Measurements from ENCODE around the gene NOX4. TPM values are rescaled to one million over a fixed set of nuclear protein-coding genes. Genes with fewer than 3 reads are reported as not detected.
A peak's percentile ranks its signal among the peaks of the same experiment; 100 is the strongest.

NOX4 gene
- total RNA-seq, 1 experiment from 2014 or later: 3.0 TPM

DNA sequence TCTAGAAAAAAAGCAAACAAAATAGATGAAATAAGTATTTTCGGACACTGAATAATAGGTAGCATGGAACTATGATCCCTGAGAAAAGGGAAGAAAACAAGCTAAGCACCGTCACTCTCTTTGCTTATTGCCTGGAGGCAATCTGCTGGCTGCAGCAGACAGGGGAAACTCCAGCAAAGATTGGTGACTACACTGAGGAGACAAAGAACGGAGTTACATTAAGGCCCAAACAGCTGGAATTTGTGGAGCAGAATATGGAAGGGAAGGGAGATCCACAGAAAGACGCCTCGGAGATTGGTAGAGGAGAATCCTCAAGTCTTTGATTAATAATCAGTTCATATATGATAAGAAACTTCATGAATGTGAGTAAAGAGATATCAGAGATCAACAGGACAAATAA lies 163.3 kb downstream of the NOX4 start:
- no peak overlapping the region for H3K4me2 ChIP-seq (ENCODE audit: insufficient read depth, insufficient read length, low read length)
- Mint-ChIP-seq H3K9me3 (no peaks in the 10 kb centered on the region), H3K4me3 (no peak overlapping the region; a peak in 1 of 5 replicates), H3K36me3 (ENCODE audit: insufficient read depth in 1 of 3, low read depth in 3 of 3) (peaks cover 0 to 2% (median 0%) of the 10 kb centered on the region in 3 experiments; a peak in 1 of 7 replicates), H3K27ac (peak overlapping the region in 1 of 3 experiments; percentile 68; a peak in 3 of 7 replicates), H3K27me3 (ENCODE audit: low read depth) (no peaks in the 10 kb centered on the region), H3K4me1 (peaks cover 21 to 23% of the 10 kb centered on the region in 2 experiments)
- H3T11ph ChIP-seq (ENCODE audit: low read length): no peak overlapping the region
- no peaks in the 10 kb centered on the region for H3K27me3 ChIP-seq (ENCODE audit: insufficient read depth, low read length)
- no peak overlapping the region for H3K9ac ChIP-seq (ENCODE audit: extremely low read depth, insufficient read length, low read length)
- H3K27ac ChIP-seq (ENCODE audit: insufficient read length, low read depth, low read length): no peak overlapping the region
- H3K79me2 ChIP-seq (ENCODE audit: insufficient read depth, low read length): no peaks in the 10 kb centered on the region
- no peak overlapping the region for H2AFZ ChIP-seq (ENCODE audit: low read length)
- no peak overlapping the region for H2BK5ac ChIP-seq (ENCODE audit: insufficient read length, low read length)
- H3K23me2 ChIP-seq (ENCODE audit: insufficient read length, low read depth, low read length, poor library complexity, severe bottlenecking): no peaks in the 10 kb centered on the region
- H2AK5ac ChIP-seq (ENCODE audit: insufficient read length, low read length): no peak overlapping the region
- H3K18ac ChIP-seq (ENCODE audit: insufficient read length, low read depth, low read length): no peak overlapping the region
- H4K20me1 ChIP-seq (ENCODE audit: control insufficient read depth, insufficient read depth, insufficient read length): no peaks in the 10 kb centered on the region
- H3K14ac ChIP-seq (ENCODE audit: insufficient read depth, low read length): no peak overlapping the region
- no peaks in the 10 kb centered on the region for H3K9me3 ChIP-seq (ENCODE audit: control insufficient read depth, low read depth, low read length)
- DNase-seq: no peak
- H3K4me1 ChIP-seq (ENCODE audit: insufficient read depth, low read length): no peaks in the 10 kb centered on the region; the same call in 1 of the 2 replicates
- no peak overlapping the region for H4K5ac ChIP-seq (ENCODE audit: insufficient read length, low read depth, low read length)
- no peak overlapping the region for H2BK15ac ChIP-seq (ENCODE audit: low read depth, low read length)
- no peaks in the 10 kb centered on the region for H3K79me1 ChIP-seq (ENCODE audit: insufficient read depth, low read depth, low read length, poor library complexity, severe bottlenecking)
- no peak for TF ChIP-seq CTCF (conservative IDR thresholded peaks at IDR 0.05)
- no peak overlapping the region for H3K56ac ChIP-seq (ENCODE audit: insufficient read length, low read depth, low read length)
- no peak overlapping the region for H2BK20ac ChIP-seq (ENCODE audit: low read depth, low read length, poor library complexity, severe bottlenecking)
- no peak overlapping the region for H2BK120ac ChIP-seq (ENCODE audit: low read depth, low read length, poor library complexity, severe bottlenecking)
- no peak overlapping the region for H3K4ac ChIP-seq (ENCODE audit: low read depth, low read length)
- H3K23ac ChIP-seq (ENCODE audit: insufficient read length, low read depth, low read length): no peak overlapping the region
- no CpG with 5 or more reads among the region's 5 CpGs for WGBS (ENCODE audit: extremely low coverage, insufficient read length, low lambda C conversion rate)
- no peak overlapping the region for H4K91ac ChIP-seq (ENCODE audit: insufficient read length, low read depth, low read length)
- no peak overlapping the region for H2BK12ac ChIP-seq (ENCODE audit: insufficient read length, low read depth, low read length)
- no peak overlapping the region for H4K8ac ChIP-seq (replicated peaks; ENCODE audit: insufficient read length, low read depth, low read length)
